ENCODE data around the gene WWC1. TPM values are rescaled to one million over a fixed set of nuclear protein-coding genes. Genes with fewer than 3 reads are reported as not detected.
"Not testable (repeated sequence)": the region's sequence is repeated elsewhere in the genome, so short reads cannot be mapped to it uniquely, and the experiment has no call there.

Gene WWC1
- total RNA-seq, 1 donor from 2014 or later: 18.7 TPM

DNA sequence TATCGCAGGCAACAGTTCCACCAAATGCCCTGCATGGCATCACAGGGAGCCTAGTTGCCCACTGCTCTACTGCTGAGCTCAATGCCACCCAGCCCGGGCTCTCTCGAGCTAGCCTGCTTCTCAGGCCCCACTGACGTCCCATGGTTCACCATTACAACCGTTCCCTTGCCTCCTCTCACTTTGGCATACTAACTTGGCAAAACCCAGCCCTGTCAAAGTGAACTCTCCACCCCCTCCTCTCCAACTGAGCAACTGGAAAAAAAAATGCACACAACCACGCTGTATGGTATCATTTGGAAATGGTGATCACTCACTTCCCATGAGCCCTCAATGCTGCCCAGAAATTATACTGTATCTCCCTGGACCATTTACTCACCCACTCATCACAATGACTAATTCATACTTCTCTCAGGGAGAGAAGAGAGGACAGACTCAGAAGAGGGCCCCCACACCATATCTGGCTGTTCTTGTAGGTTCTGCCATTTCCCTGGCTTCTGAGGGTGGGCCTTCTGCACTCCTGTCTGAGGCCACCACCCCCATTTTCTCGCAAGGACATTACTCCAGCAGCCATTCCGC, 143.4 kb downstream of the WWC1 start:
- Histone ChIP-seq H3K4me1 (no peaks in the 10 kb centered on the region), H3K27me3 (no peaks in the 10 kb centered on the region), H3K9me3 (no peaks in the 10 kb centered on the region), H3K27ac (no peak overlapping the region), H3K4me3 (no peak overlapping the region), H3K36me3 (no peaks in the 10 kb centered on the region)
- intact Hi-C loops (cut with DNase I): no loop called here
- TF ChIP-seq POLR2A (IDR thresholded peaks at IDR 0.05) (no peak), POLR2AphosphoS5 (IDR thresholded peaks at IDR 0.05; ENCODE audit: insufficient read depth in 1 of 2, low read depth in 1 of 2) (no peak)
- TF ChIP-seq, protein P1, sequence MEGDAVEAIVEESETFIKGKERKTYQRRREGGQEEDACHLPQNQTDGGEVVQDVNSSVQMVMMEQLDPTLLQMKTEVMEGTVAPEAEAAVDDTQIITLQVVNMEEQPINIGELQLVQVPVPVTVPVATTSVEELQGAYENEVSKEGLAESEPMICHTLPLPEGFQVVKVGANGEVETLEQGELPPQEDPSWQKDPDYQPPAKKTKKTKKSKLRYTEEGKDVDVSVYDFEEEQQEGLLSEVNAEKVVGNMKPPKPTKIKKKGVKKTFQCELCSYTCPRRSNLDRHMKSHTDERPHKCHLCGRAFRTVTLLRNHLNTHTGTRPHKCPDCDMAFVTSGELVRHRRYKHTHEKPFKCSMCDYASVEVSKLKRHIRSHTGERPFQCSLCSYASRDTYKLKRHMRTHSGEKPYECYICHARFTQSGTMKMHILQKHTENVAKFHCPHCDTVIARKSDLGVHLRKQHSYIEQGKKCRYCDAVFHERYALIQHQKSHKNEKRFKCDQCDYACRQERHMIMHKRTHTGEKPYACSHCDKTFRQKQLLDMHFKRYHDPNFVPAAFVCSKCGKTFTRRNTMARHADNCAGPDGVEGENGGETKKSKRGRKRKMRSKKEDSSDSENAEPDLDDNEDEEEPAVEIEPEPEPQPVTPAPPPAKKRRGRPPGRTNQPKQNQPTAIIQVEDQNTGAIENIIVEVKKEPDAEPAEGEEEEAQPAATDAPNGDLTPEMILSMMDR (IDR thresholded peaks at IDR 0.05): no peak
- no peak for DNase-seq (ENCODE audit: extremely low spot score in 2 of 2)

DNA sequence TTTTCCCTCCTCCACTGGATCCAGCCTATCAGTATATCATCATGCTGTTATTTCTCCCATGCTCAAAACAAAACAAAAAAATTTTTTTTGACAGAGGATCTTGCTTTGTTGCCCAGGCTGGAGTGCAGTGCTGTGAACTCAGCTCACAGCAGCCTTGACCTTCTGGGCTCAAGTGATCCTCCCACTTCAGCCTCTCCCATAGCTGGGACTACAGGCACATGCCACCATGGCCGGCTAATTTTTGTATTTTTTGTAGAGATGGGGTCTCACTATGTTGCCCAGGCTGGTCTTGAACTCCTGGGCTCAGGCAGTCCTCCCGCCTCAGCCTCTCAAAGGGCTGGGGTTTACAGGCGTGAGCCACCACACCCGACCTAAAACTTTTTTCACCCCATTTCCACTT, 143.9 kb downstream of the WWC1 start:
- H3K4me1 ChIP-seq; H3K27ac ChIP-seq; DNase-seq (ENCODE audit: extremely low spot score in 2 of 2); H3K27me3 ChIP-seq; H3K36me3 ChIP-seq; H3K4me3 ChIP-seq; H3K9me3 ChIP-seq; intact Hi-C loops (cut with DNase I): not testable (repeated sequence)

DNA sequence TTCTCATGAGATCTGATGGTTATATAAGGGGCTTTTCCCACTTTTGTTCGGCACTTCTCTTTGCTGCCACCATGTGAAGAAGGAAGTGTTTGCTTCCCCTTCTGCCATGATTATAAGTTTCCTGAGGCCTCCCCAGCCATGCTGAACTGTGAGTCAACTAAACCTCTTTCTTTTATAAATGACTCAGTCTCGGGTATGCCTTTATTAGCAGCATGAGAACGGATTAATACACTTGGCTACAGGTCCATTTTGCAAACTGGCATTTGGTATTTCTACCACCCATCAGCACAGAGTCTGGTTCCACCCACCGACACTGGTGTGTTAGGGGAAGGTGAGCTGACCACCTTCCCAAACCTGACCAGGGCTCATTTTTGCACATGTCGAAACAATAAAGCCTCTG, 146.9 kb downstream of the WWC1 start:
- TF ChIP-seq, protein P1 (IDR thresholded peaks at IDR 0.05): no peak
- Histone ChIP-seq H3K27ac (no peak overlapping the region), H3K9me3 (no peaks in the 10 kb centered on the region), H3K4me1 (no peaks in the 10 kb centered on the region), H3K27me3 (no peaks in the 10 kb centered on the region), H3K4me3 (no peak overlapping the region), H3K36me3 (no peaks in the 10 kb centered on the region)
- no peak for DNase-seq (ENCODE audit: extremely low spot score in 2 of 2)
- intact Hi-C loops (cut with DNase I): no loop called here

DNA sequence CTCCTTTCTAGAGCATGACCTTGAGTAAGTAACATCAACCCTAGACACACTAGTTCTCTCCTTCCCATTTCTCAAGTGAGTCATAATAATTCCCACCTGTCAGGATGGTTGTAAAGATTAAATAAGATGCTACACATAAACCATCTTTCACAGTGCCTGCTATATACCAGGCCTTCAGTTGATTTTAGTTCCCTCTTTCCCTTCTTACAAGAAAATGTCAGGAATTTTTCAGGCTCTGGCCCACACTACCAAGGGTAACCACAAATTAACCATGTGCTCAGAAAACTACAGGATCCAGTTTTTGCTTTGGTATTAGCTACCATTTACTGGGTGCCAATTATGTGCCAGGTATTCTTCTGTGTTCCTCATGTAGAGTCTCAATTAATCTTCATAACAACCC, 152.1 kb downstream of the WWC1 start:
- no peaks in the 10 kb centered on the region for H3K36me3 ChIP-seq
- H3K9me3 ChIP-seq: no peaks in the 10 kb centered on the region
- no peak overlapping the region for H3K27ac ChIP-seq
- TF ChIP-seq, protein P1 (IDR thresholded peaks at IDR 0.05): no peak
- TF ChIP-seq POLR2A (IDR thresholded peaks at IDR 0.05): no peak
- H3K27me3 ChIP-seq: no peaks in the 10 kb centered on the region
- H3K4me3 ChIP-seq: no peak overlapping the region
- DNase-seq (ENCODE audit: extremely low spot score in 2 of 2): no peak
- no peaks in the 10 kb centered on the region for H3K4me1 ChIP-seq
- intact Hi-C loops (cut with DNase I): no loop called here

DNA sequence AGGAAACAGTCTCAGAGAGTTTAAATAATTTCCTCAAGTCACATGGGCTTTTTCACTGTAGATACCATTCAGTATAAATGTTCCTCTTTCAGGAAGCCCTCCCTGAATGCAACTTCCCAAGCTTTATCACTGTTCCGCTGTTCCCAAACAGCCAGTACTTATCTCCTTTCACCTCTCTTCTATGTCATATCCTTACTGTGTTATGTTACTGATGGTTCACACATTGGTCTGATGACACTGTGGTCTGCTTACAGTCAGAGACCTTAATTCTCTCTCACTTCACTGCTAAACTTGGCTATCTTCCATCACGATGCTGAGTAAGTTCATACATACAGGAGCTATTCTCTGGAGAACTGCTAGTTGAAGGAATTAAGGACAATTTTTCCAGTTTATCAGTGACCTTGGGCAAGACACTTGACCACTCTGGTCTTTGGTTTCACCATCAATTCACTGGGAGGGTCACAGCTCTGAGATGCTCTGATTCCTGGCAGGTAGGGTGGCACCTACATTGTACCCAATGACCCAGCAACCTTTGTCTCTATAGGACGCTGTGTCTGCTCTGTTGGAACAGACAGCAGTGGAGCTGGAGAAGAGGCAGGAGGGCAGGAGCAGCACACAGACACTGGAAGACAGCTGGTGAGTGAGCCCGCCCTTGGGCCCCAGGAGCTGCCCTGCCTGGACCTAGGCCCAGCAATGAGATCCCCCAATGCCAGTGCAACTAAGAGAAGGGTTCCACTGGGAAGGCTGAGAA, 152.7 kb downstream of the WWC1 start:
- Histone ChIP-seq H3K27ac (no peak overlapping the region), H3K4me3 (no peak overlapping the region), H3K4me1 (no peaks in the 10 kb centered on the region), H3K36me3 (no peaks in the 10 kb centered on the region), H3K27me3 (no peaks in the 10 kb centered on the region), H3K9me3 (no peaks in the 10 kb centered on the region)
- DNase-seq (ENCODE audit: extremely low spot score in 2 of 2): no peak
- TF ChIP-seq POLR2AphosphoS5 (IDR thresholded peaks at IDR 0.05; ENCODE audit: insufficient read depth in 1 of 2, low read depth in 1 of 2): no peak
- intact Hi-C loops (cut with DNase I): no loop called here

DNA sequence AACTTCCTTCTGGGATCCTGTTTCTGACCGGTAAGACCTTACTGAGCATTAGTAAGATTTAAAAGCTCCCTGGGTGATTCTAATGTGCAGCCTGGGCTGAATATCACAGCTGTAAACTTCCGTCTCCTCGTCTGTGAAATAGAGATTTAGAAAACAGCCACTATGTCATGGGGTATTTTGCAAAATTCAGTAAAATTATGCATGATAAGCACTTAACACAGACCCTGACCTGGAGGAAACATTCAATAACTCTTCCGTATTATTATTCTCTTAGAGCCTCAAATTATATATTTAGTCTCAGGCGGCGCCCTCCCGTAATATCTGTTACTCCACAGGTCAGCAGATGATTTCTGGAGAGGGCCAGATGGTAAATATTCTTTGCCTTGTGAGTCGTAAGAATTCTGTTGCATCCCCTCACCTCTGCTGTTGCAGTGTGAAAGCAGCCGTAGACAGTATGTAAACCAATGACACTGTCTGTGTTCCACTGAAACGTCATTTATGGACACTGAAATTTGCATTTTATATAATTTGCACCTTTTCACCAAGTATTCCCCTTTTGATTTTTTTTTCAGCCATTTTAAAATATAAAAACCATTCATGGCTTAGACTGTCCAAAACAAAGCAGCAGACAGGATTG, 155.7 kb downstream of the WWC1 start:
- Histone ChIP-seq H3K36me3 (no peaks in the 10 kb centered on the region), H3K4me1 (no peaks in the 10 kb centered on the region), H3K9me3 (no peaks in the 10 kb centered on the region), H3K27me3 (no peaks in the 10 kb centered on the region), H3K27ac (no peak overlapping the region), H3K4me3 (no peak overlapping the region)
- DNase-seq (ENCODE audit: extremely low spot score in 2 of 2): no peak
- intact Hi-C loops (cut with DNase I): no loop called here
- TF ChIP-seq, protein P1 (IDR thresholded peaks at IDR 0.05): no peak
- TF ChIP-seq POLR2AphosphoS5 (IDR thresholded peaks at IDR 0.05; ENCODE audit: insufficient read depth in 1 of 2, low read depth in 1 of 2) (no peak), POLR2A (IDR thresholded peaks at IDR 0.05) (no peak)

All from vagina (tissue), 2 donors.